Dermis blood vessel endothelial cell (primary cell): ENCODE measurements around the gene SMIM26. TPM values are rescaled to one million over a fixed set of nuclear protein-coding genes. Genes with fewer than 3 reads are reported as not detected.

ENCODE experiments used
- DNase-seq: peaks from one replicate; pipeline ENCODE4 v3.0.0; 2010
- total RNA-seq: library from RNA; depleted of rRNA; stranded (reverse); fragments of >200 nt; gene quantifications from 2 replicates; pipeline ENCODE4 v1.2.3, GENCODE V29; 2014

Gene SMIM26
- total RNA-seq, 1 donor from 2014 or later = 106 TPM

- DNase-seq = no peak
These were observed 17.9 kb downstream of the SMIM26 start for GRCh38 chr20:18585134-18585533.

GRCh38 chr20:18587665-18588573 lies 20.7 kb downstream of the SMIM26 start, which contains the start of gene DTD1:
TSS of gene DTD1 (plus strand) at chr20:18588054. CDS start at chr20:18588073, 19 bp downstream.
- peak; percentile 90 for DNase-seq

GRCh38 chr20:18588574-18588933 lies 21.3 kb downstream of the SMIM26 start:
- DNase-seq = no peak

- DNase-seq = no peak
These were observed 22.9 kb downstream of the SMIM26 start for GRCh38 chr20:18589941-18590674.

GRCh38 chr20:18596270-18596669 lies 29.0 kb downstream of the SMIM26 start:
- no peak for DNase-seq

- DNase-seq = peak; percentile 21
These were observed 42.5 kb downstream of the SMIM26 start for GRCh38 chr20:18609741-18610140.

- DNase-seq = no peak
These were observed 44.3 kb downstream of the SMIM26 start for GRCh38 chr20:18611492-18611891.

- no peak for DNase-seq
These were observed 46.3 kb downstream of the SMIM26 start for GRCh38 chr20:18613553-18613952.

- DNase-seq = no peak
These were observed 47.0 kb downstream of the SMIM26 start for GRCh38 chr20:18614244-18614643.

GRCh38 chr20:18615020-18615650 lies 47.9 kb downstream of the SMIM26 start:
- DNase-seq = no peak

Other genes starting within 250 kb of the SMIM26 start
- 0.34 and 0.70 TPM in 2 replicates for gene DZANK1, start 100.4 kb upstream of the SMIM26 start, total RNA-seq
- 9.0 and 11.6 TPM in 2 replicates for gene POLR3F, start 100.0 kb upstream of the SMIM26 start, total RNA-seq
- gene RBBP9, start 70.2 kb upstream of the SMIM26 start, total RNA-seq = 14.5 and 14.7 TPM in 2 replicates
- 42.9 and 51.5 TPM in 2 replicates for gene SEC23B, start 59.5 kb upstream of the SMIM26 start, total RNA-seq
- gene DTD1, start 20.6 kb downstream of the SMIM26 start, total RNA-seq = 54.5 and 64.6 TPM in 2 replicates
- gene SCP2D1, start 246.4 kb downstream of the SMIM26 start, total RNA-seq = not detected in 2 replicates